HepG2 (cell line): ENCODE data around the gene LRRC45. TPM values are rescaled to one million over a fixed set of nuclear protein-coding genes. Genes with fewer than 3 reads are reported as not detected.

Source experiments
- ATF6 ChIP-seq: sonication (generic); formaldehyde crosslinking; conservative IDR thresholded peaks from 2 replicates; pipeline ENCODE4 v1.4.0; 2020; ENCODE audit warnings: missing genetic modification reagents
- CREB1 ChIP-seq, 2 experiments: fragments of 450-650 bp in 1 of 2; IDR thresholded peaks; 2 replicates each; pipeline ENCODE4 v1.6.1; 2016 to 2017; ENCODE audit warnings: control low read depth in 1 of 2, mild to moderate bottlenecking in 1 of 2, missing compliant biosample characterization in 1 of 2, missing genetic modification characterization in 1 of 2
- CREM ChIP-seq, 2 experiments: sonication (generic) in 1 of 2; formaldehyde crosslinking in 1 of 2; IDR thresholded peaks; 2 replicates each; pipeline versions ENCODE4 v1.4.0 to v1.6.1; 2016 to 2020; ENCODE audit warnings: antibody characterized with exemption in 1 of 2, mild to moderate bottlenecking in 1 of 2, missing genetic modification reagents in 1 of 2
- FOSL2 ChIP-seq: sonication (generic); formaldehyde crosslinking; IDR thresholded peaks from 2 replicates; pipeline ENCODE4 v1.4.0; 2020; ENCODE audit warnings: missing genetic modification reagents
- HNRNPLL ChIP-seq: fragments of 200-400 bp; formaldehyde crosslinking; IDR thresholded peaks from 2 replicates; pipeline ENCODE4 v1.6.1; 2017; ENCODE audit warnings: mild to moderate bottlenecking, low read depth, low read length; ENCODE audit not compliant: poor library complexity, severe bottlenecking
- JARID2 ChIP-seq: sonication (generic); formaldehyde crosslinking; IDR thresholded peaks from 2 replicates; pipeline ENCODE4 v1.8.1; 2023; ENCODE audit warnings: missing genetic modification reagents, inconsistent platforms; ENCODE audit not compliant: insufficient replicate concordance
- MEIS1 ChIP-seq: sonication (generic); formaldehyde crosslinking; IDR thresholded peaks from 2 replicates; pipeline ENCODE4 v1.9.0; 2021; ENCODE audit warnings: mild to moderate bottlenecking, missing genetic modification reagents, moderate library complexity, borderline replicate concordance
- MTA1 ChIP-seq: sonication (generic); formaldehyde crosslinking; IDR thresholded peaks from 2 replicates; pipeline ENCODE4 v1.4.0; 2020; ENCODE audit warnings: missing genetic modification reagents, mild to moderate bottlenecking, borderline replicate concordance
- NR2C2 ChIP-seq: sonication (generic); formaldehyde crosslinking; IDR thresholded peaks from 2 replicates; pipeline ENCODE4 v1.4.0; 2020; ENCODE audit warnings: missing genetic modification reagents, mild to moderate bottlenecking, moderate library complexity, borderline replicate concordance
- RBFOX2 ChIP-seq: fragments of 200-400 bp; formaldehyde crosslinking; IDR thresholded peaks from 2 replicates; pipeline ENCODE4 v1.6.1; 2017; ENCODE audit warnings: low read depth, mild to moderate bottlenecking, low read length
- TAF1 ChIP-seq: sonication (generic); formaldehyde crosslinking; IDR thresholded peaks from 2 replicates; pipeline ENCODE4 v1.4.0; 2020; ENCODE audit warnings: missing genetic modification reagents
- TCF12 ChIP-seq, 2 experiments: fragments of 450-650 bp in 1 of 2; sonication (generic) in 1 of 2; formaldehyde crosslinking in 1 of 2; IDR thresholded peaks; 2 replicates each; pipeline versions ENCODE4 v1.6.1 to v1.8.0; 2017 to 2022; ENCODE audit warnings: antibody characterized with exemption in 1 of 2, mild to moderate bottlenecking in 1 of 2, missing genetic modification reagents in 1 of 2, moderate library complexity in 1 of 2
- TFAP4 ChIP-seq: sonication (generic); IDR thresholded peaks from 2 replicates; pipeline ENCODE4 v1.6.1; 2016; ENCODE audit warnings: low read depth, borderline replicate concordance
- ZFP82 ChIP-seq: sonication (generic); formaldehyde crosslinking; IDR thresholded peaks from 2 replicates; pipeline ENCODE4 v1.5.1; 2020; ENCODE audit warnings: mild to moderate bottlenecking, missing genetic modification reagents, borderline replicate concordance
- ZNF333 ChIP-seq: sonication (generic); formaldehyde crosslinking; IDR thresholded peaks from 2 replicates; pipeline ENCODE4 v1.4.0; 2020; ENCODE audit warnings: mild to moderate bottlenecking, missing genetic modification reagents, borderline replicate concordance
- ZNF335 ChIP-seq: sonication (generic); formaldehyde crosslinking; IDR thresholded peaks from 2 replicates; pipeline ENCODE4 v1.4.0; 2020; ENCODE audit warnings: missing genetic modification reagents
- ZNF740 ChIP-seq: sonication (generic); formaldehyde crosslinking; IDR thresholded peaks from 2 replicates; pipeline ENCODE4 v1.4.0; 2020; ENCODE audit warnings: missing genetic modification reagents
- ZSCAN25 ChIP-seq: sonication (generic); formaldehyde crosslinking; IDR thresholded peaks from 2 replicates; pipeline ENCODE4 v1.8.0; 2022; ENCODE audit warnings: mild to moderate bottlenecking, missing genetic modification reagents
- polyA plus RNA-seq, 8 experiments: library from polyadenylated mRNA; depleted of rRNA in 3 of 8; stranded (reverse) in 7 of 8; unstranded in 1 of 8; fragments of >200 nt; fragmentation: Illumina TruSeq in 4 of 8; extraction: Trizol in 4 of 8; gene quantifications; 2 replicates each; pipeline versions ENCODE4 v1.2.1 to v1.2.3, GENCODE V29; 2011 to 2016; ENCODE audit warnings: low read depth in 4 of 8, missing spikeins in 1 of 8, mixed read lengths in 1 of 8; ENCODE audit not compliant: insufficient read depth in 1 of 8
- total RNA-seq, 5 experiments: library from RNA; depleted of rRNA; stranded (reverse); fragments of >200 nt; fragmentation: Illumina TruSeq; extraction: Trizol; gene quantifications; 2 replicates each; pipeline ENCODE4 v1.2.3, GENCODE V29; 2016; ENCODE audit warnings: low read depth in 1 of 5
- TF ChIP-seq, protein P1 (sequence below): sonication (generic); formaldehyde crosslinking; IDR thresholded peaks from 2 replicates; pipeline ENCODE4 v1.4.0; 2020; ENCODE audit warnings: mild to moderate bottlenecking, missing genetic modification reagents
- TF ChIP-seq, protein P2 (sequence below): sonication (generic); formaldehyde crosslinking; conservative IDR thresholded peaks from 2 replicates; pipeline ENCODE4 v1.8.1; 2023; ENCODE audit warnings: missing genetic modification reagents
- TF ChIP-seq, protein P3 (sequence below): sonication (generic); formaldehyde crosslinking; IDR thresholded peaks from 2 replicates; pipeline ENCODE4 v1.5.0; 2020; ENCODE audit warnings: missing genetic modification reagents

The LRRC45 gene
- total and polyA plus RNA-seq, 2 of the 13 experiments (the other 11 are each of a cell fraction or from before 2014, with no cell fraction given), result 11.6 to 48.1 TPM

DNA sequence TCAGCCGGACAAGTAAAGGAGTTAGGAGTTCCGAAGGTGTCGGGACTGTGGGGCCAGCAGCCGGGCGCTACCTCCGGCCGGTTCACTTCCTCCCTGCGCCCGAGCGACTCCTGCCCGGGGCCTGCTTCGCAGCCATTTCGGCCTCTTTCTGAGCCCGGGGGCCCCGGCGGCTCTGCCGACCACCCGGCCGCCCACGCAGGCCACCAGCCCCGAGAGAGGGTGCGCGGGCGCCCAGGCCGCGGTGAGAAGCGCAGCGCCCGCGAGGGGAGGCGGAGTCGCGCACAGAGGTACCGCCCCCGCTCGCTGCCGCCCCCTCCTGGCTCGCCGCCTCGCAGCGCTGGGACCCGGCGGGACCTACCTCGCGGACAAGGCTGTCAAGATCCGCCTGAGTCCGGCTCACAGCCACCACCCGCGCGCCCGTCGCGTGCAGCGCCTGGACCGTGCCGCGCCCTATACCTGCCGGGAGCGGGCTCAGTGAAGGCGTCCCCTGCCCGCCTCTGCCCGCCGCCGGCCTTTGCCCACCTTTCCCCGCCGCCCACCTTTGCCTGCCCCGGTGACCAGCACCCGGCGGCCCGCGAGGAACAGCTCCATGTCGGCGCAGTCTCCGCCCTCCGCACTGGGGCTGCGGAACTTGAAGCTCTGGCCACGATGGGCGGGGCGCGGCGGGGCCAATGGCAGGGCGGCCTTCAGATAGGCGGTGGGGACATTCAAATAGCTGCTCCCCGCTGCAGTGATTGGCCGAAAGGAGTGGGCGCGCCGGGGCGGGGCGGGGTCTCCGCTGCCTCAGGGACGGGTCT lies 14.2 kb downstream of the LRRC45 start, which contains the start of gene DCXR (continued):
- TF ChIP-seq, protein P1, sequence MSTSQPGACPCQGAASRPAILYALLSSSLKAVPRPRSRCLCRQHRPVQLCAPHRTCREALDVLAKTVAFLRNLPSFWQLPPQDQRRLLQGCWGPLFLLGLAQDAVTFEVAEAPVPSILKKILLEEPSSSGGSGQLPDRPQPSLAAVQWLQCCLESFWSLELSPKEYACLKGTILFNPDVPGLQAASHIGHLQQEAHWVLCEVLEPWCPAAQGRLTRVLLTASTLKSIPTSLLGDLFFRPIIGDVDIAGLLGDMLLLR (CRISPR knock-in tag), result peak; percentile 95
- TF ChIP-seq MTA1 (CRISPR knock-in tag) (peak; percentile 78), ZSCAN25 (CRISPR knock-in tag) (peak; percentile 79; the same call in 1 of the 2 replicates), ZNF740 (CRISPR knock-in tag) (no peak), ZNF335 (peak; percentile 90; the same call in 1 of the 2 replicates), CREM (IDR thresholded peaks at IDR 0.05) (no peak), CREM (CRISPR knock-in tag; IDR thresholded peaks at IDR 0.05) (no peak), MEIS1 (CRISPR knock-in tag) (peak; percentile 59; the same call in 1 of the 2 replicates), TCF12 (IDR thresholded peaks at IDR 0.05) (no peak), TCF12 (CRISPR knock-in tag; IDR thresholded peaks at IDR 0.05) (peak; percentile 84; the same call in 1 of the 2 replicates), TFAP4 (0 out of 2 replicates have a peak, but pooled peaks have one; percentile 16), RBFOX2 (peak; percentile 99), CREB1 (IDR thresholded peaks at IDR 0.05) (no peak), CREB1 (CRISPR knock-in tag; IDR thresholded peaks at IDR 0.05) (no peak), ZFP82 (peak; percentile 91; the same call in 1 of the 2 replicates), NR2C2 (CRISPR knock-in tag) (peak; percentile 82; the same call in 1 of the 2 replicates), JARID2 (CRISPR knock-in tag) (no peak), TAF1 (CRISPR knock-in tag) (peak; percentile 87), HNRNPLL (peak; percentile 96), ZNF333 (peak; percentile 78), ATF6 (no peak; the same call in 1 of the 2 replicates), FOSL2 (peak; percentile 56)
- TF ChIP-seq, protein P2, sequence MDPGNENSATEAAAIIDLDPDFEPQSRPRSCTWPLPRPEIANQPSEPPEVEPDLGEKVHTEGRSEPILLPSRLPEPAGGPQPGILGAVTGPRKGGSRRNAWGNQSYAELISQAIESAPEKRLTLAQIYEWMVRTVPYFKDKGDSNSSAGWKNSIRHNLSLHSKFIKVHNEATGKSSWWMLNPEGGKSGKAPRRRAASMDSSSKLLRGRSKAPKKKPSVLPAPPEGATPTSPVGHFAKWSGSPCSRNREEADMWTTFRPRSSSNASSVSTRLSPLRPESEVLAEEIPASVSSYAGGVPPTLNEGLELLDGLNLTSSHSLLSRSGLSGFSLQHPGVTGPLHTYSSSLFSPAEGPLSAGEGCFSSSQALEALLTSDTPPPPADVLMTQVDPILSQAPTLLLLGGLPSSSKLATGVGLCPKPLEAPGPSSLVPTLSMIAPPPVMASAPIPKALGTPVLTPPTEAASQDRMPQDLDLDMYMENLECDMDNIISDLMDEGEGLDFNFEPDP (CRISPR knock-in tag), result no peak
- TF ChIP-seq, protein P3, sequence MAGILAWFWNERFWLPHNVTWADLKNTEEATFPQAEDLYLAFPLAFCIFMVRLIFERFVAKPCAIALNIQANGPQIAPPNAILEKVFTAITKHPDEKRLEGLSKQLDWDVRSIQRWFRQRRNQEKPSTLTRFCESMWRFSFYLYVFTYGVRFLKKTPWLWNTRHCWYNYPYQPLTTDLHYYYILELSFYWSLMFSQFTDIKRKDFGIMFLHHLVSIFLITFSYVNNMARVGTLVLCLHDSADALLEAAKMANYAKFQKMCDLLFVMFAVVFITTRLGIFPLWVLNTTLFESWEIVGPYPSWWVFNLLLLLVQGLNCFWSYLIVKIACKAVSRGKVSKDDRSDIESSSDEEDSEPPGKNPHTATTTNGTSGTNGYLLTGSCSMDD (CRISPR knock-in tag), result no peak
